Ovary (tissue), 3 donors: ENCODE data around the gene KCNN1.

Experiments
- EP300 ChIP-seq: sonication (generic); formaldehyde crosslinking; IDR thresholded peaks from one replicate; pipeline ENCODE4 v1.6.1; 2017; ENCODE audit warnings: antibody characterized with exemption
- POLR2A ChIP-seq: fragments of 450-650 bp; IDR thresholded peaks from one replicate; pipeline ENCODE4 v1.6.1; 2017; ENCODE audit warnings: antibody characterized with exemption, mild to moderate bottlenecking, moderate library complexity
- TF ChIP-seq, protein P1 (sequence below), 3 donors: fragments of 450-650 bp in 2 of 3; fragments of 200-600 bp in 1 of 3; IDR thresholded peaks; one replicate each; pipeline versions ENCODE4 v1.5.1 to v1.8.0; 2016 to 2022; ENCODE audit warnings: antibody characterized with exemption in 3 of 3, mild to moderate bottlenecking in 1 of 3
- donor health status: DM: no; HTN: no; CAD: no.

DNA sequence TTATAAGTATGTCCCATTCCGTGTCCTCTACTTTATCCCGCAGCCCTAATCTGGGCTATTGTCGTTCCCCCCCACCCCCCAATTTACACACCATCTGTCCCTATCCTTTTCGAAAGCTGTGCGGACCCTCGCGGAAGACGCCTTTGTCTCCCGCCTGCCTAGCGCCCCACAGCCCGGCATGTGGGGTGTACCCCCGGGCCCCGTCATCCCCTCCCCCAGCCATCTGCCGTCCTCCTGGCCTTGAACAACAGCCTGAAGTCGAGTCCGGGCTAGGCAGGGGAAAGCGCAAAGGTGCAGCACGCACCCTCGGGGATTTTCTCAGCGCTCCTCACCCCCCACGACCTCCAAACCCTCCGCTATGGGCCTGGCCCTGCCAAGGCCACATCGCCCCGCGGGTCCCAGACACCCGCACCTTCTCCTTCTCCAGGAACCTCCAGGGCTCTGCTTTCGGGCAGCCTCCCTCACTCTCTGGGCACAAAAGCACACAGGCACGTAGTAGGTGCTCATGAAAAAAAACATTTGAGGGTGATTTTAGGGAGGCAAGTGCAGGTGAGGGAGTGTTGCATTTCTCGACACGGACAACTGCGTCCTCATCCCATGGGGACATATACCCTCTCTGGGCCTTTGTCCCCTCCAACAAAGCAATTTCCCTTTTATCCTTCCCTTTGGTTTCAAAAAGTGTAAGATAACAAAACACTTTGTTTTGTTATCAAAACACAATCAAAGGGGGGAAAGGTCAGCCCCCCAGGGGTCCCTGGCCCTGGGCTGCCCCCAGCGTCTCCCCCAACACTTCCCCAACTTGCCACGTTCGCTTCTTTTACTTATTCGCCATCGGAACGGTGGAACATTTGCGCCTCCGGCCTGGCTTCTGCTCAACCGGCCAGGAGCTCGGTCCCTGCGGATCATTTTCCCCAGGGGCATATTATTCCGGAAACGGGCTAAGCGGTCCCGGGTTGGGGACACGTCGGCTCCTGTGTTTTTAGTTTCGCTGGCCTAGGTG lies 17.7 kb upstream of the KCNN1 start:
- TF ChIP-seq, protein P1, sequence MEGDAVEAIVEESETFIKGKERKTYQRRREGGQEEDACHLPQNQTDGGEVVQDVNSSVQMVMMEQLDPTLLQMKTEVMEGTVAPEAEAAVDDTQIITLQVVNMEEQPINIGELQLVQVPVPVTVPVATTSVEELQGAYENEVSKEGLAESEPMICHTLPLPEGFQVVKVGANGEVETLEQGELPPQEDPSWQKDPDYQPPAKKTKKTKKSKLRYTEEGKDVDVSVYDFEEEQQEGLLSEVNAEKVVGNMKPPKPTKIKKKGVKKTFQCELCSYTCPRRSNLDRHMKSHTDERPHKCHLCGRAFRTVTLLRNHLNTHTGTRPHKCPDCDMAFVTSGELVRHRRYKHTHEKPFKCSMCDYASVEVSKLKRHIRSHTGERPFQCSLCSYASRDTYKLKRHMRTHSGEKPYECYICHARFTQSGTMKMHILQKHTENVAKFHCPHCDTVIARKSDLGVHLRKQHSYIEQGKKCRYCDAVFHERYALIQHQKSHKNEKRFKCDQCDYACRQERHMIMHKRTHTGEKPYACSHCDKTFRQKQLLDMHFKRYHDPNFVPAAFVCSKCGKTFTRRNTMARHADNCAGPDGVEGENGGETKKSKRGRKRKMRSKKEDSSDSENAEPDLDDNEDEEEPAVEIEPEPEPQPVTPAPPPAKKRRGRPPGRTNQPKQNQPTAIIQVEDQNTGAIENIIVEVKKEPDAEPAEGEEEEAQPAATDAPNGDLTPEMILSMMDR (IDR thresholded peaks at IDR 0.05) = no peak
- TF ChIP-seq POLR2A (no peak), EP300 (no peak)
